Measurements from ENCODE around the gene POLDIP3.
A peak's percentile ranks its signal among the peaks of the same experiment; 100 is the strongest.

POLDIP3 gene

GRCh38 chr22:42642806-42643633, 28.3 kb upstream of the POLDIP3 start:
- no peak for DNase-seq

GRCh38 chr22:42641801-42642413, 27.2 kb upstream of the POLDIP3 start:
- no peak for DNase-seq

GRCh38 chr22:42639541-42640241, 25.0 kb upstream of the POLDIP3 start:
- DNase-seq = no peak

- DNase-seq = no peak
Observed at GRCh38 chr22:42637555-42637954, 22.9 kb upstream of the POLDIP3 start.

GRCh38 chr22:42636506-42636905, 21.8 kb upstream of the POLDIP3 start:
- DNase-seq = no peak

- DNase-seq = no peak
Observed at GRCh38 chr22:42635531-42635930, 20.8 kb upstream of the POLDIP3 start.

- no peak for DNase-seq
Observed at GRCh38 chr22:42633013-42633412, 18.3 kb upstream of the POLDIP3 start.

GRCh38 chr22:42632096-42632495, 17.4 kb upstream of the POLDIP3 start:
- DNase-seq = no peak

GRCh38 chr22:42630901-42631602, 16.4 kb upstream of the POLDIP3 start:
- DNase-seq = no peak

- DNase-seq = no peak
Observed at GRCh38 chr22:42630211-42630610, 15.5 kb upstream of the POLDIP3 start.

GRCh38 chr22:42627981-42628380, 13.3 kb upstream of the POLDIP3 start:
- DNase-seq = no peak

- DNase-seq = no peak
Observed at GRCh38 chr22:42626951-42627625, 12.4 kb upstream of the POLDIP3 start.

GRCh38 chr22:42626431-42626830, 11.7 kb upstream of the POLDIP3 start:
- DNase-seq = no peak

- DNase-seq = no peak
Observed at GRCh38 chr22:42625416-42625815, 10.7 kb upstream of the POLDIP3 start.

- no peak for DNase-seq
Observed at GRCh38 chr22:42624551-42625106, 9.9 kb upstream of the POLDIP3 start.

GRCh38 chr22:42623756-42624441, 9.2 kb upstream of the POLDIP3 start:
- no peak for DNase-seq

GRCh38 chr22:42623301-42623751, 8.6 kb upstream of the POLDIP3 start:
- no peak for DNase-seq

GRCh38 chr22:42622061-42622710, 7.5 kb upstream of the POLDIP3 start:
- DNase-seq = no peak

- peak; percentile 26 to 38 for DNase-seq
Observed at GRCh38 chr22:42621505-42622002, 6.9 kb upstream of the POLDIP3 start.

- DNase-seq = no peak
Observed at GRCh38 chr22:42620084-42620483, 5.4 kb upstream of the POLDIP3 start.

Measured in activated CD4-positive, alpha-beta T cell treated with anti-CD3 and anti-CD28 coated beads, Interleukin-2, amount 50 U/mL, for 4 hours (primary cell).